Loucy (cell line): ENCODE results near the gene GRIK2.

ENCODE experiments used
- H2AFZ ChIP-seq: fragments of 200-600 bp; sonication (generic); 2 replicates; pipeline ENCODE4 v1.6.0; 2016; ENCODE audit warnings: antibody characterized with exemption, mild to moderate bottlenecking, low read length, moderate library complexity
- H3F3A ChIP-seq: fragments of 200-600 bp; 2 replicates; pipeline ENCODE4 v1.6.0; 2016; ENCODE audit warnings: antibody characterized with exemption, low read depth, mild to moderate bottlenecking
- H3K27me3 ChIP-seq: fragments of 200-600 bp; sonication (generic); 2 replicates; pipeline ENCODE4 v1.6.1; 2014; ENCODE audit warnings: low read length, mild to moderate bottlenecking; ENCODE audit not compliant: insufficient read depth, poor library complexity, severe bottlenecking
- H3K36me3 ChIP-seq: fragments of 200-600 bp; sonication (generic); 2 replicates; pipeline ENCODE4 v1.6.1; 2016; ENCODE audit warnings: low read length; ENCODE audit not compliant: insufficient read depth
- H3K4me1 ChIP-seq: fragments of 200-600 bp; sonication (generic); 2 replicates; pipeline ENCODE4 v1.5.1; 2014; ENCODE audit warnings: low read length, mild to moderate bottlenecking; ENCODE audit not compliant: insufficient read depth, poor library complexity, severe bottlenecking
- H3K4me2 ChIP-seq: fragments of 200-600 bp; sonication (generic); 2 replicates; pipeline ENCODE4 v1.6.0; 2014; ENCODE audit warnings: antibody characterized with exemption, low read length, low read depth, mild to moderate bottlenecking; ENCODE audit not compliant: poor library complexity, severe bottlenecking
- H3K4me3 ChIP-seq: fragments of 200-600 bp; sonication (generic); 2 replicates; pipeline ENCODE4 v1.5.1; 2014; ENCODE audit warnings: low read length, mild to moderate bottlenecking, mixed read lengths; ENCODE audit not compliant: poor library complexity, severe bottlenecking
- H3K79me2 ChIP-seq: fragments of 200-600 bp; sonication (generic); 2 replicates; pipeline ENCODE4 v1.6.1; 2014; ENCODE audit warnings: low read length; ENCODE audit not compliant: insufficient read depth
- H3K9ac ChIP-seq: fragments of 200-600 bp; sonication (generic); 2 replicates; pipeline ENCODE4 v1.6.0; 2014; ENCODE audit warnings: mild to moderate bottlenecking, low read depth, low read length, moderate library complexity; ENCODE audit not compliant: poor library complexity, severe bottlenecking
- H3K9me2 ChIP-seq: fragments of 200-600 bp; sonication (generic); replicated peaks from 2 replicates; pipeline ENCODE4 v1.6.1; 2016; ENCODE audit warnings: low read depth, low read length, mixed read lengths
- H3K9me3 ChIP-seq: fragments of 200-600 bp; sonication (generic); 2 replicates; pipeline ENCODE4 v1.6.1; 2014; ENCODE audit warnings: mild to moderate bottlenecking, antibody characterized with exemption, low read length, low read depth; ENCODE audit not compliant: insufficient read depth
- H4K20me1 ChIP-seq: fragments of 200-600 bp; sonication (generic); 2 replicates; pipeline ENCODE4 v1.6.0; 2014; ENCODE audit warnings: antibody characterized with exemption, low read length, mild to moderate bottlenecking; ENCODE audit not compliant: insufficient read depth, poor library complexity, severe bottlenecking
- EZH2phosphoT487 ChIP-seq: fragments of 200-600 bp; IDR thresholded peaks from 2 replicates; pipeline ENCODE4 v1.6.1; 2018; ENCODE audit warnings: antibody characterized with exemption, mild to moderate bottlenecking, moderate library complexity, borderline replicate concordance
- TF ChIP-seq, protein P1 (sequence below): fragments of 200-600 bp; sonication (generic); conservative IDR thresholded peaks from 2 replicates; pipeline ENCODE4 v1.5.1; 2014; ENCODE audit warnings: mild to moderate bottlenecking, antibody characterized with exemption, low read length

The GRIK2 gene

DNA sequence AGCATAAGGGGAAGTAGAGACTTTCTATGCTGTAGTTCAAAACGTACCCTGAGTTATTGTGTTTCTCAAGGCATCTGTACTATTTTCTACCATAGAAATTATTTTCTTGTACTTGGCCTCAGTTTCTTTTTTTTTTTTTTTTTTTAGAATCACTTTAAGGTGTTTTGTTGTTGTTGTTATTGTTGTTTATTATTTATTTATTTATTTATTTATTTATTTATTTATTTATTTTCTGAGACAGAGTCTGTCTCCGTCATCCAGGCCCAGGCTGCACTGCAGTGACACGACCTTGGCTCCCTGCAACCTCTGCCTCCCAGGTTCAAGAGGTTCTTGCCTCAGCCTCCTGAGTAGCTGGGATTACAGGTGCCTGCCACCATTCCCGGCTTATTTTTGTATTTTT is 179.1 kb downstream of the GRIK2 start:
- H3F3A ChIP-seq: no peaks in the 10 kb centered on the region
- H3K27me3 ChIP-seq: no peaks in the 10 kb centered on the region
- H3K9me3 ChIP-seq: no peaks in the 10 kb centered on the region
- TF ChIP-seq, protein P1, sequence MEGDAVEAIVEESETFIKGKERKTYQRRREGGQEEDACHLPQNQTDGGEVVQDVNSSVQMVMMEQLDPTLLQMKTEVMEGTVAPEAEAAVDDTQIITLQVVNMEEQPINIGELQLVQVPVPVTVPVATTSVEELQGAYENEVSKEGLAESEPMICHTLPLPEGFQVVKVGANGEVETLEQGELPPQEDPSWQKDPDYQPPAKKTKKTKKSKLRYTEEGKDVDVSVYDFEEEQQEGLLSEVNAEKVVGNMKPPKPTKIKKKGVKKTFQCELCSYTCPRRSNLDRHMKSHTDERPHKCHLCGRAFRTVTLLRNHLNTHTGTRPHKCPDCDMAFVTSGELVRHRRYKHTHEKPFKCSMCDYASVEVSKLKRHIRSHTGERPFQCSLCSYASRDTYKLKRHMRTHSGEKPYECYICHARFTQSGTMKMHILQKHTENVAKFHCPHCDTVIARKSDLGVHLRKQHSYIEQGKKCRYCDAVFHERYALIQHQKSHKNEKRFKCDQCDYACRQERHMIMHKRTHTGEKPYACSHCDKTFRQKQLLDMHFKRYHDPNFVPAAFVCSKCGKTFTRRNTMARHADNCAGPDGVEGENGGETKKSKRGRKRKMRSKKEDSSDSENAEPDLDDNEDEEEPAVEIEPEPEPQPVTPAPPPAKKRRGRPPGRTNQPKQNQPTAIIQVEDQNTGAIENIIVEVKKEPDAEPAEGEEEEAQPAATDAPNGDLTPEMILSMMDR: no peak
- no peak for TF ChIP-seq EZH2phosphoT487
- H3K9me2 ChIP-seq: no peaks in the 10 kb centered on the region
- no peak overlapping the region for H2AFZ ChIP-seq
- H3K4me3 ChIP-seq: no peak overlapping the region
- no peak overlapping the region for H3K9ac ChIP-seq
- H3K4me1 ChIP-seq: no peaks in the 10 kb centered on the region
- no peaks in the 10 kb centered on the region for H4K20me1 ChIP-seq
- H3K36me3 ChIP-seq: no peaks in the 10 kb centered on the region
- H3K79me2 ChIP-seq: no peaks in the 10 kb centered on the region
- H3K4me2 ChIP-seq: no peak overlapping the region

DNA sequence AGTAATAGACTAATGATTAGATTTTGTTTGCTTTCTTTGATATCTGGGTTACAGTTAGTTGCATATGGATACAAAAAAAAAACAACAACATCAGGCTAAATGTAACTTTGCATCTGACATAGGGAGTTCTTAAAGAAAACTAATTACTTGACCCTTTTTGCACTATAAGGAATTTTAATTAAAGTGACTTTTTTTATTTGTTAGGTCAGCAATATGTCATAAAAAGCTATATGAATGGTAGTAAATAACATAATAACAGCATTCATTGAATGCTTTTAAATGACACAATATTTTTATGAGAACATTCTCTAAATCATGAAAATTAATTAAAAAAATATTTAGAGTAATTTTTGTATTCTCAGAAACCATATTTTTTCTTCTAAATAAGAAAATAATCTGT is 183.6 kb downstream of the GRIK2 start:
- Histone ChIP-seq H3K9ac (no peak overlapping the region), H3F3A (no peaks in the 10 kb centered on the region), H3K27me3 (no peaks in the 10 kb centered on the region), H3K4me1 (no peaks in the 10 kb centered on the region), H3K4me3 (no peak overlapping the region), H4K20me1 (no peaks in the 10 kb centered on the region), H3K79me2 (no peaks in the 10 kb centered on the region), H2AFZ (no peak overlapping the region), H3K9me2 (no peaks in the 10 kb centered on the region), H3K9me3 (no peaks in the 10 kb centered on the region), H3K4me2 (no peak overlapping the region), H3K36me3 (no peaks in the 10 kb centered on the region)
- TF ChIP-seq, protein P1: no peak
- TF ChIP-seq EZH2phosphoT487: no peak

DNA sequence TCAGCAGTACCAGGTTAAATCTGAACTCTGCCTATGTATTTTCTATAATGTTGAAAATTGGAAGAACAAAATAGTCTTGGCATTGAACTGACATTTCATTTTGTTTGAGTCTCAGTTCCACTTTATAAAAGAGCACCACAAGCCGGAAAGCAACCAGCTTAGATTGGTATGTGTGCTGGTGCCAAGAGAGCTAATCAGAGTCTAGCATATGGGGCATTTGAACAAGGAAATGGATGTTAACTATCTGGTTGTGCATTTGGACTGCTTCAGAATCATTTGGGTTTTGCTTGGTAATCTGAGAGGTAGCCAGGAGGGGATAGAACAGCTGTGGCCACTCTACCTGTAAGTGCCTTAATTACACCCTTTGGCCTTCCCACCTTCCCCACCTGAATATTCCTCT is 184.8 kb downstream of the GRIK2 start:
- H3K9me2 ChIP-seq: no peaks in the 10 kb centered on the region
- H3K9me3 ChIP-seq: no peaks in the 10 kb centered on the region
- H4K20me1 ChIP-seq: no peaks in the 10 kb centered on the region
- H3K9ac ChIP-seq: no peak overlapping the region
- H3K36me3 ChIP-seq: no peaks in the 10 kb centered on the region
- H3K27me3 ChIP-seq: no peaks in the 10 kb centered on the region
- no peak overlapping the region for H3K4me2 ChIP-seq
- H3K4me1 ChIP-seq: no peaks in the 10 kb centered on the region
- no peak overlapping the region for H2AFZ ChIP-seq
- H3K79me2 ChIP-seq: no peaks in the 10 kb centered on the region
- no peak overlapping the region for H3K4me3 ChIP-seq
- TF ChIP-seq, protein P1: no peak
- no peak for TF ChIP-seq EZH2phosphoT487
- no peaks in the 10 kb centered on the region for H3F3A ChIP-seq
